Neural progenitor cell (in vitro differentiated cells): ENCODE results near the gene AIMP1.

Experiments used
- CTCF ChIP-seq: fragments of 200-600 bp; sonication (generic); IDR thresholded peaks from 2 replicates; pipeline ENCODE4 v1.5.1; 2017; ENCODE audit warnings: antibody characterized with exemption, mild to moderate bottlenecking
- EZH2 ChIP-seq: fragments of 200-600 bp; sonication (generic); IDR thresholded peaks from 2 replicates; pipeline ENCODE4 v1.6.1; 2017; ENCODE audit warnings: antibody characterized with exemption, mild to moderate bottlenecking, moderate library complexity
- EZH2phosphoT487 ChIP-seq: fragments of 200-600 bp; sonication (generic); IDR thresholded peaks from 2 replicates; pipeline ENCODE4 v1.6.1; 2017; ENCODE audit warnings: antibody characterized with exemption

GRCh38 chr4:106299977-106300376, 16.4 kb upstream of the AIMP1 start:
- no peak for TF ChIP-seq CTCF
- no peak for TF ChIP-seq EZH2
- TF ChIP-seq EZH2phosphoT487: no peak
